Keratinocyte (primary cell): ENCODE data around the gene ATP6V1E1. TPM values are rescaled to one million over a fixed set of nuclear protein-coding genes. Genes with fewer than 3 reads are reported as not detected.

Experiments
- DNase-seq: peaks from one replicate; pipeline ENCODE4 v3.0.0-alpha.2; 2011; ENCODE audit warnings: low read depth, missing footprints, low spot score
- FAIRE-seq: peaks from 2 replicates; lab custom pipeline; 2011; peaks lifted over from hg19 to GRCh38; lab: Jason Lieb, UNC
- H2AFZ ChIP-seq: 2 replicates; pipeline ENCODE4 v1.6.0; 2012; ENCODE audit warnings: low read length, control low read depth, inconsistent platforms; ENCODE audit not compliant: control insufficient read depth
- H3K27ac ChIP-seq: 2 replicates; pipeline ENCODE4 v1.5.1; 2011; ENCODE audit warnings: low read length; ENCODE audit not compliant: control insufficient read depth, insufficient read depth
- H3K27me3 ChIP-seq: 3 replicates; pipeline ENCODE4 v1.6.0; 2011; ENCODE audit warnings: low read length; ENCODE audit not compliant: control insufficient read depth, insufficient read depth; ENCODE audit errors: extremely low read depth
- H3K36me3 ChIP-seq, 2 experiments: 2 replicates in 1 of 2; 3 replicates in 1 of 2; pipeline ENCODE4 v1.5.1; 2011; ENCODE audit warnings: low read length in 2 of 2, mild to moderate bottlenecking in 1 of 2; ENCODE audit not compliant: control insufficient read depth in 2 of 2, insufficient read depth in 2 of 2; ENCODE audit errors: extremely low read depth in 1 of 2
- H3K4me1 ChIP-seq: 3 replicates; pipeline ENCODE4 v1.5.1; 2011; ENCODE audit warnings: low read length; ENCODE audit not compliant: control insufficient read depth, insufficient read depth; ENCODE audit errors: extremely low read depth
- H3K4me2 ChIP-seq: 3 replicates; pipeline ENCODE4 v1.6.0; 2011; ENCODE audit warnings: low read depth, low read length; ENCODE audit not compliant: control insufficient read depth, insufficient read depth; ENCODE audit errors: extremely low read depth
- H3K4me3 ChIP-seq, 3 experiments: fragments of 200-600 bp in 1 of 3; sonication (generic) in 1 of 3; 2 replicates in 2 of 3; 3 replicates in 1 of 3; pipeline ENCODE4 v1.5.1; 2011 to 2016; ENCODE audit warnings: low read length in 3 of 3, mild to moderate bottlenecking in 3 of 3, control low read depth in 2 of 3, inconsistent platforms in 1 of 3, low read depth in 1 of 3, mixed read lengths in 1 of 3, mixed run types in 1 of 3, moderate library complexity in 1 of 3; ENCODE audit not compliant: control insufficient read depth in 2 of 3, insufficient read depth in 2 of 3; ENCODE audit errors: extremely low read depth in 1 of 3
- H3K79me2 ChIP-seq: 2 replicates; pipeline ENCODE4 v1.6.0; 2012; ENCODE audit warnings: low read length; ENCODE audit not compliant: control insufficient read depth, insufficient read depth
- H3K9ac ChIP-seq: 3 replicates; pipeline ENCODE4 v1.6.0; 2011; ENCODE audit warnings: low read length; ENCODE audit not compliant: control insufficient read depth, insufficient read depth; ENCODE audit errors: extremely low read depth
- H3K9me1 ChIP-seq: 3 replicates; pipeline ENCODE4 v1.6.0; 2011; ENCODE audit warnings: low read length; ENCODE audit not compliant: control insufficient read depth, insufficient read depth; ENCODE audit errors: extremely low read depth
- H3K9me3 ChIP-seq: 2 replicates; pipeline ENCODE4 v1.5.1; 2012; ENCODE audit warnings: low read depth, low read length; ENCODE audit not compliant: control insufficient read depth
- H4K20me1 ChIP-seq: 3 replicates; pipeline ENCODE4 v1.6.0; 2011; ENCODE audit warnings: low read length; ENCODE audit not compliant: control insufficient read depth, insufficient read depth; ENCODE audit errors: extremely low read depth
- CTCF ChIP-seq, 3 experiments: IDR thresholded peaks in 1 of 3; conservative IDR thresholded peaks in 1 of 3; optimal IDR thresholded peaks in 1 of 3; 2 replicates in 2 of 3; 3 replicates in 1 of 3; pipeline versions ENCODE3 to v1.5.1; 2011; ENCODE audit warnings: low read length in 3 of 3, mild to moderate bottlenecking in 3 of 3, moderate library complexity in 2 of 3, control low read depth in 1 of 3, inconsistent platforms in 1 of 3; ENCODE audit not compliant: insufficient read depth in 2 of 3; ENCODE audit errors: extremely low read depth in 1 of 3
- EZH2 ChIP-seq: IDR thresholded peaks from one replicate; pipeline ENCODE4 v1.6.1; 2012; ENCODE audit warnings: inconsistent platforms, mild to moderate bottlenecking, low read length, moderate library complexity
- dilution Hi-C: fragments of 300-500 bp; cut with MboI; formaldehyde crosslinking; loops from one replicate; pipeline ENCODE4 v1.7.0; 2020; ENCODE audit warnings: low sequenced_read_pairs; ENCODE audit not compliant: extremely low pct_ligation_motif_present
- polyA plus RNA-seq, 5 experiments: library from polyadenylated mRNA; depleted of rRNA in 3 of 5; stranded (reverse) in 3 of 5; stranded (forward) in 1 of 5; unstranded in 1 of 5; fragments of >200 nt; gene quantifications; 1 replicate in 1 of 5; 2 replicates in 3 of 5; 3 replicates in 1 of 5; pipeline versions ENCODE4 v1.2.1 to v1.2.3, GENCODE V29; 2011 to 2012; ENCODE audit warnings: missing spikeins in 2 of 5, low read depth in 1 of 5, low replicate concordance in 1 of 5

Gene ATP6V1E1
- polyA plus RNA-seq, 1 donor (not counting 4 experiments of a cell fraction or from before 2014, with no cell fraction given): 227 TPM

- Histone ChIP-seq H3K27me3 (no peaks in the 10 kb centered on the region), H3K9ac (peak overlapping the region; percentile 35), H3K79me2 (no peaks in the 10 kb centered on the region), H4K20me1 (no peaks in the 10 kb centered on the region), H3K4me3 (no peak overlapping the region), H3K27ac (peak overlapping the region; percentile 56), H3K4me2 (peak overlapping the region; percentile 8), H3K9me3 (no peaks in the 10 kb centered on the region), H3K36me3 (no peaks in the 10 kb centered on the region), H3K4me1 (peaks cover 26% of the 10 kb centered on the region), H2AFZ (no peak overlapping the region), H3K9me1 (no peaks in the 10 kb centered on the region)
- DNase-seq (no peak), FAIRE-seq (no peak)
- TF ChIP-seq CTCF (optimal IDR thresholded peaks at IDR 0.05 in 1 of 3, IDR thresholded peaks at IDR 0.05 in 1 of 3, conservative IDR thresholded peaks at IDR 0.05 in 1 of 3; ENCODE audit: extremely low read depth in 1 of 3, insufficient read depth in 2 of 3, low read length in 3 of 3) (no peak), EZH2 (no peak)
- dilution Hi-C loops: no loop called here
These were observed 52.9 kb downstream of the ATP6V1E1 start for GRCh38 chr22:17575681-17576080.

- no peak for DNase-seq
- dilution Hi-C loops: no loop called here
- H3K9me1 ChIP-seq: no peaks in the 10 kb centered on the region
- H3K9ac ChIP-seq: no peak overlapping the region
- TF ChIP-seq CTCF (optimal IDR thresholded peaks at IDR 0.05 in 1 of 3, IDR thresholded peaks at IDR 0.05 in 1 of 3, conservative IDR thresholded peaks at IDR 0.05 in 1 of 3; ENCODE audit: extremely low read depth in 1 of 3, insufficient read depth in 2 of 3, low read length in 3 of 3): no peak
- no peak for TF ChIP-seq EZH2
- H3K27ac ChIP-seq: no peak overlapping the region
- no peaks in the 10 kb centered on the region for H3K79me2 ChIP-seq
- FAIRE-seq: no peak
- no peaks in the 10 kb centered on the region for H3K9me3 ChIP-seq
- no peak overlapping the region for H3K4me3 ChIP-seq
- H3K27me3 ChIP-seq: no peaks in the 10 kb centered on the region
- no peak overlapping the region for H2AFZ ChIP-seq
- H3K4me1 ChIP-seq: peaks cover 28% of the 10 kb centered on the region
- no peaks in the 10 kb centered on the region for H3K36me3 ChIP-seq
- no peak overlapping the region for H3K4me2 ChIP-seq
- H4K20me1 ChIP-seq: no peaks in the 10 kb centered on the region
These were observed 53.4 kb downstream of the ATP6V1E1 start for GRCh38 chr22:17575151-17575550.
